Astrocyte (in vitro differentiated cells and primary cell): Measurements from ENCODE around the gene BCL2. TPM values are rescaled to one million over a fixed set of nuclear protein-coding genes. Genes with fewer than 3 reads are reported as not detected.

ENCODE experiments used
- DNase-seq: peaks from one replicate; pipeline ENCODE4 v3.0.0-alpha.2; 2010; ENCODE audit warnings: low read depth
- FAIRE-seq: peaks from 2 replicates; lab custom pipeline; 2011; peaks lifted over from hg19 to GRCh38; lab: Jason Lieb, UNC
- H2AFZ ChIP-seq: 2 replicates; pipeline ENCODE4 v1.6.0; 2012; ENCODE audit warnings: low read depth, low read length, inconsistent platforms
- H3K27ac ChIP-seq: 2 replicates; pipeline ENCODE4 v1.5.1; 2011; ENCODE audit warnings: low read depth, low read length, inconsistent platforms
- H3K27me3 ChIP-seq: 2 replicates; pipeline ENCODE4 v1.6.0; 2011; ENCODE audit warnings: low read length, inconsistent platforms; ENCODE audit not compliant: insufficient read depth
- H3K36me3 ChIP-seq: 2 replicates; pipeline ENCODE4 v1.5.1; 2011; ENCODE audit warnings: low read length, inconsistent platforms; ENCODE audit not compliant: insufficient read depth
- H3K4me1 ChIP-seq: 2 replicates; pipeline ENCODE4 v1.5.1; 2011; ENCODE audit warnings: low read length, inconsistent platforms; ENCODE audit not compliant: insufficient read depth
- H3K4me2 ChIP-seq: 2 replicates; pipeline ENCODE4 v1.6.0; 2012; ENCODE audit warnings: low read length, inconsistent platforms
- H3K4me3 ChIP-seq: 2 replicates; pipeline ENCODE4 v1.5.1; 2011; ENCODE audit warnings: low read depth, mild to moderate bottlenecking, low read length, inconsistent platforms; ENCODE audit not compliant: insufficient read depth
- H3K79me2 ChIP-seq: 2 replicates; pipeline ENCODE4 v1.6.0; 2012; ENCODE audit warnings: mild to moderate bottlenecking, low read length, inconsistent platforms; ENCODE audit not compliant: insufficient read depth
- H3K9ac ChIP-seq: 2 replicates; pipeline ENCODE4 v1.6.0; 2012; ENCODE audit warnings: mild to moderate bottlenecking, low read length, inconsistent platforms
- H3K9me3 ChIP-seq: 2 replicates; pipeline ENCODE4 v1.5.1; 2012; ENCODE audit warnings: low read depth, mild to moderate bottlenecking, low read length, inconsistent platforms; ENCODE audit not compliant: insufficient read depth
- H4K20me1 ChIP-seq: 2 replicates; pipeline ENCODE4 v1.6.0; 2012; ENCODE audit warnings: low read length, inconsistent platforms; ENCODE audit not compliant: insufficient read depth
- H3K27ac Mint-ChIP-seq: one replicate; pipeline ENCODE4 v1.8.0; 2021; ENCODE audit warnings: mild to moderate bottlenecking, mixed read lengths; ENCODE audit not compliant: unreplicated experiment
- H3K27me3 Mint-ChIP-seq: one replicate; pipeline ENCODE4 v1.8.0; 2021; ENCODE audit warnings: low read depth, mixed read lengths; ENCODE audit not compliant: unreplicated experiment
- H3K36me3 Mint-ChIP-seq: one replicate; pipeline ENCODE4 v1.8.0; 2021; ENCODE audit warnings: low read depth, mixed read lengths; ENCODE audit not compliant: unreplicated experiment
- H3K4me1 Mint-ChIP-seq: one replicate; pipeline ENCODE4 v1.8.0; 2021; ENCODE audit warnings: low read depth, mixed read lengths; ENCODE audit not compliant: unreplicated experiment
- H3K4me3 Mint-ChIP-seq: one replicate; pipeline ENCODE4 v1.8.0; 2021; ENCODE audit warnings: mild to moderate bottlenecking, moderate library complexity, mixed read lengths; ENCODE audit not compliant: unreplicated experiment
- H3K9me3 Mint-ChIP-seq: one replicate; pipeline ENCODE4 v1.8.0; 2021; ENCODE audit warnings: mild to moderate bottlenecking, mixed read lengths; ENCODE audit not compliant: unreplicated experiment
- EZH2 ChIP-seq: IDR thresholded peaks from 2 replicates; pipeline ENCODE4 v1.6.1; 2012; ENCODE audit warnings: mild to moderate bottlenecking, low read length, inconsistent platforms; ENCODE audit not compliant: insufficient read depth
- total RNA-seq: library from RNA; stranded (reverse); gene quantifications from 2 replicates; pipeline ENCODE4 v1.2.1, GENCODE V29; 2021
- TF ChIP-seq, protein P1 (sequence below): IDR thresholded peaks from 2 replicates; pipeline ENCODE4 v1.5.1; 2011; ENCODE audit warnings: low read depth, mild to moderate bottlenecking, inconsistent platforms, low read length, moderate library complexity; ENCODE audit not compliant: insufficient read depth

BCL2 gene
- total RNA-seq, 1 donor from 2014 or later, result 1.7 TPM

- Histone ChIP-seq H3K4me1 (no peaks in the 10 kb centered on the region), H2AFZ (no peak overlapping the region), H3K27ac (no peak overlapping the region), H3K79me2 (no peaks in the 10 kb centered on the region), H3K4me2 (no peak overlapping the region), H3K27me3 (peaks cover 4% of the 10 kb centered on the region), H3K36me3 (no peaks in the 10 kb centered on the region), H3K9me3 (no peaks in the 10 kb centered on the region), H3K4me3 (no peak overlapping the region), H3K9ac (no peak overlapping the region), H4K20me1 (no peaks in the 10 kb centered on the region)
- Mint-ChIP-seq H3K4me3 (no peak overlapping the region), H3K9me3 (no peaks in the 10 kb centered on the region), H3K4me1 (no peaks in the 10 kb centered on the region), H3K27me3 (peaks cover 18% of the 10 kb centered on the region), H3K27ac (no peak overlapping the region), H3K36me3 (no peaks in the 10 kb centered on the region)
- no peak for TF ChIP-seq EZH2
- TF ChIP-seq, protein P1, sequence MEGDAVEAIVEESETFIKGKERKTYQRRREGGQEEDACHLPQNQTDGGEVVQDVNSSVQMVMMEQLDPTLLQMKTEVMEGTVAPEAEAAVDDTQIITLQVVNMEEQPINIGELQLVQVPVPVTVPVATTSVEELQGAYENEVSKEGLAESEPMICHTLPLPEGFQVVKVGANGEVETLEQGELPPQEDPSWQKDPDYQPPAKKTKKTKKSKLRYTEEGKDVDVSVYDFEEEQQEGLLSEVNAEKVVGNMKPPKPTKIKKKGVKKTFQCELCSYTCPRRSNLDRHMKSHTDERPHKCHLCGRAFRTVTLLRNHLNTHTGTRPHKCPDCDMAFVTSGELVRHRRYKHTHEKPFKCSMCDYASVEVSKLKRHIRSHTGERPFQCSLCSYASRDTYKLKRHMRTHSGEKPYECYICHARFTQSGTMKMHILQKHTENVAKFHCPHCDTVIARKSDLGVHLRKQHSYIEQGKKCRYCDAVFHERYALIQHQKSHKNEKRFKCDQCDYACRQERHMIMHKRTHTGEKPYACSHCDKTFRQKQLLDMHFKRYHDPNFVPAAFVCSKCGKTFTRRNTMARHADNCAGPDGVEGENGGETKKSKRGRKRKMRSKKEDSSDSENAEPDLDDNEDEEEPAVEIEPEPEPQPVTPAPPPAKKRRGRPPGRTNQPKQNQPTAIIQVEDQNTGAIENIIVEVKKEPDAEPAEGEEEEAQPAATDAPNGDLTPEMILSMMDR, result no peak
- DNase-seq, result no peak
- no peak for FAIRE-seq
Measured at GRCh38 chr18:63146828-63147409, 172.7 kb downstream of the BCL2 start.

- Histone ChIP-seq H3K27me3 (peaks cover 4% of the 10 kb centered on the region), H3K9me3 (no peaks in the 10 kb centered on the region), H3K4me2 (no peak overlapping the region), H3K4me1 (no peaks in the 10 kb centered on the region), H3K79me2 (no peaks in the 10 kb centered on the region), H3K4me3 (no peak overlapping the region), H3K9ac (no peak overlapping the region), H3K36me3 (no peaks in the 10 kb centered on the region), H2AFZ (no peak overlapping the region), H4K20me1 (no peaks in the 10 kb centered on the region), H3K27ac (no peak overlapping the region)
- H3K4me3 Mint-ChIP-seq, result no peak overlapping the region
- peaks cover 16% of the 10 kb centered on the region for H3K27me3 Mint-ChIP-seq
- TF ChIP-seq, protein P1, result no peak
- TF ChIP-seq EZH2, result no peak
- DNase-seq (no peak), FAIRE-seq (no peak)
- H3K36me3 Mint-ChIP-seq, result no peaks in the 10 kb centered on the region
- no peaks in the 10 kb centered on the region for H3K9me3 Mint-ChIP-seq
- no peaks in the 10 kb centered on the region for H3K4me1 Mint-ChIP-seq
- H3K27ac Mint-ChIP-seq, result no peak overlapping the region
Measured at GRCh38 chr18:63145851-63146555, 173.6 kb downstream of the BCL2 start.
